ENCODE results near the gene AATK. TPM values are rescaled to one million over a fixed set of nuclear protein-coding genes. Genes with fewer than 3 reads are reported as not detected.

The AATK gene
- total and polyA plus RNA-seq, 2 experiments from 2014 or later = 1.1 to 5.0 TPM

DNA sequence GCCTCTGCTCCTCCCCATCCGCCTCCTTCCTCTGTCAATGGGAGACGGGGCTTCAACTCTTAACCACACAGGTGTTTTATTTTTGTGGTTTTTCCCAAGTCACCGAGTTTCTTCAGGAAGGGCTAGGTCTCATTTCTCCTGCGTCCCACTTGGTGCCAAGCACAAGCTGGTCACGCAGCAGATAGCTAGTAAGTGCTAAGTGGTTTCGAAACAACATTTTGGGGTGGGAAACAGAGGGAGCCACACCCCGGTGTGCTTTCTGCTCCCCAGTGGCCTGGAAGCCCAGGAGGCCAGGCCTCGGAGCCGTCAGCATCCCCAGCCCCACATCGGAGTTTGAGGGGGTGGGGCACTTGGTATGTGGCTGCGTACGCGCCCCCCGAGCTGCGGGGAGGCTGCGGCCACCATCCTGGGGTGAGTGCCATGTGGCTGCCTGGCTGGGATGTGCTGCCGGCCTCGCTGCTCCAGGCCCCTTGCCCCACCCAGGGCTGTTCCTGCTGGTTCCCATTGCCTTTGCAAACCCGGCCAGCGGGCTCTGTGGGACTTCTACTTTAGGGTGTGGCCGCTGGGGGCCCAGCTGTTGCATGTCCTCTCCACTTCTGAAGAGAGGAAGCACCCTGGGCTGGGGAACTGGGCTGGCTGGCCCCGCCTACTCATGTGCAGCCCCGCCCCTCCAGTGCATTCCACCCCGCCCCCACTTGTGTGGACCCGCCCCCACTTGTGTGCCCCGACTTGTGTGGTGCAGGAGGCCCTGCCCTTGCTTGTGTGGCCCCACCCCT lies 75.5 kb downstream of the AATK start:
- no peak overlapping the region for H3K4me3 Mint-ChIP-seq

More for the DNA sequence above, 75.5 kb downstream of the AATK start:
- no peak overlapping the region for H3K27ac Mint-ChIP-seq
- no peaks in the 10 kb centered on the region; the same call in 2 of the 3 replicates for H3K36me3 Mint-ChIP-seq (ENCODE audit: low read depth)
- no peak overlapping the region for H3K4me3 ChIP-seq
- H4K20me1 ChIP-seq (replicated peaks; ENCODE audit: insufficient read depth) = no peaks in the 10 kb centered on the region
- H3K36me3 ChIP-seq (ENCODE audit: insufficient read depth) = no peaks in the 10 kb centered on the region
- DNase-seq (ENCODE audit: low spot score) (peak; percentile 78), ATAC-seq (peak; percentile 72)
- no peaks in the 10 kb centered on the region for H3K27me3 ChIP-seq (ENCODE audit: insufficient read depth)
- TF ChIP-seq ZNF114 (CRISPR knock-in tag; IDR thresholded peaks at IDR 0.05) (no peak), ZNF331 (CRISPR knock-in tag; IDR thresholded peaks at IDR 0.05; ENCODE audit: low read depth) (no peak), NANOG (IDR thresholded peaks at IDR 0.05; ENCODE audit: borderline replicate concordance) (no peak), ZNF462 (CRISPR knock-in tag; IDR thresholded peaks at IDR 0.05) (no peak), EZH2 (IDR thresholded peaks at IDR 0.05; ENCODE audit: low read depth, unreplicated experiment) (no peak), POLR2AphosphoS5 (IDR thresholded peaks at IDR 0.05; ENCODE audit: low read depth) (no peak), CREB1 (CRISPR knock-in tag; IDR thresholded peaks at IDR 0.05; ENCODE audit: low read depth) (no peak), JUNB (IDR thresholded peaks at IDR 0.05; ENCODE audit: unreplicated experiment) (no peak), EZH2phosphoT487 (IDR thresholded peaks at IDR 0.05; ENCODE audit: unreplicated experiment) (no peak), STAT1 (IDR thresholded peaks at IDR 0.05; ENCODE audit: unreplicated experiment) (no peak)
- TF ChIP-seq, protein P1, sequence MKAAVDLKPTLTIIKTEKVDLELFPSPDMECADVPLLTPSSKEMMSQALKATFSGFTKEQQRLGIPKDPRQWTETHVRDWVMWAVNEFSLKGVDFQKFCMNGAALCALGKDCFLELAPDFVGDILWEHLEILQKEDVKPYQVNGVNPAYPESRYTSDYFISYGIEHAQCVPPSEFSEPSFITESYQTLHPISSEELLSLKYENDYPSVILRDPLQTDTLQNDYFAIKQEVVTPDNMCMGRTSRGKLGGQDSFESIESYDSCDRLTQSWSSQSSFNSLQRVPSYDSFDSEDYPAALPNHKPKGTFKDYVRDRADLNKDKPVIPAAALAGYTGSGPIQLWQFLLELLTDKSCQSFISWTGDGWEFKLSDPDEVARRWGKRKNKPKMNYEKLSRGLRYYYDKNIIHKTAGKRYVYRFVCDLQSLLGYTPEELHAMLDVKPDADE (IDR thresholded peaks at IDR 0.05) = no peak
- TF ChIP-seq, protein P2, sequence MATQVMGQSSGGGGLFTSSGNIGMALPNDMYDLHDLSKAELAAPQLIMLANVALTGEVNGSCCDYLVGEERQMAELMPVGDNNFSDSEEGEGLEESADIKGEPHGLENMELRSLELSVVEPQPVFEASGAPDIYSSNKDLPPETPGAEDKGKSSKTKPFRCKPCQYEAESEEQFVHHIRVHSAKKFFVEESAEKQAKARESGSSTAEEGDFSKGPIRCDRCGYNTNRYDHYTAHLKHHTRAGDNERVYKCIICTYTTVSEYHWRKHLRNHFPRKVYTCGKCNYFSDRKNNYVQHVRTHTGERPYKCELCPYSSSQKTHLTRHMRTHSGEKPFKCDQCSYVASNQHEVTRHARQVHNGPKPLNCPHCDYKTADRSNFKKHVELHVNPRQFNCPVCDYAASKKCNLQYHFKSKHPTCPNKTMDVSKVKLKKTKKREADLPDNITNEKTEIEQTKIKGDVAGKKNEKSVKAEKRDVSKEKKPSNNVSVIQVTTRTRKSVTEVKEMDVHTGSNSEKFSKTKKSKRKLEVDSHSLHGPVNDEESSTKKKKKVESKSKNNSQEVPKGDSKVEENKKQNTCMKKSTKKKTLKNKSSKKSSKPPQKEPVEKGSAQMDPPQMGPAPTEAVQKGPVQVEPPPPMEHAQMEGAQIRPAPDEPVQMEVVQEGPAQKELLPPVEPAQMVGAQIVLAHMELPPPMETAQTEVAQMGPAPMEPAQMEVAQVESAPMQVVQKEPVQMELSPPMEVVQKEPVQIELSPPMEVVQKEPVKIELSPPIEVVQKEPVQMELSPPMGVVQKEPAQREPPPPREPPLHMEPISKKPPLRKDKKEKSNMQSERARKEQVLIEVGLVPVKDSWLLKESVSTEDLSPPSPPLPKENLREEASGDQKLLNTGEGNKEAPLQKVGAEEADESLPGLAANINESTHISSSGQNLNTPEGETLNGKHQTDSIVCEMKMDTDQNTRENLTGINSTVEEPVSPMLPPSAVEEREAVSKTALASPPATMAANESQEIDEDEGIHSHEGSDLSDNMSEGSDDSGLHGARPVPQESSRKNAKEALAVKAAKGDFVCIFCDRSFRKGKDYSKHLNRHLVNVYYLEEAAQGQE (IDR thresholded peaks at IDR 0.05; ENCODE audit: unreplicated experiment) = no peak
- TF ChIP-seq, protein P3, sequence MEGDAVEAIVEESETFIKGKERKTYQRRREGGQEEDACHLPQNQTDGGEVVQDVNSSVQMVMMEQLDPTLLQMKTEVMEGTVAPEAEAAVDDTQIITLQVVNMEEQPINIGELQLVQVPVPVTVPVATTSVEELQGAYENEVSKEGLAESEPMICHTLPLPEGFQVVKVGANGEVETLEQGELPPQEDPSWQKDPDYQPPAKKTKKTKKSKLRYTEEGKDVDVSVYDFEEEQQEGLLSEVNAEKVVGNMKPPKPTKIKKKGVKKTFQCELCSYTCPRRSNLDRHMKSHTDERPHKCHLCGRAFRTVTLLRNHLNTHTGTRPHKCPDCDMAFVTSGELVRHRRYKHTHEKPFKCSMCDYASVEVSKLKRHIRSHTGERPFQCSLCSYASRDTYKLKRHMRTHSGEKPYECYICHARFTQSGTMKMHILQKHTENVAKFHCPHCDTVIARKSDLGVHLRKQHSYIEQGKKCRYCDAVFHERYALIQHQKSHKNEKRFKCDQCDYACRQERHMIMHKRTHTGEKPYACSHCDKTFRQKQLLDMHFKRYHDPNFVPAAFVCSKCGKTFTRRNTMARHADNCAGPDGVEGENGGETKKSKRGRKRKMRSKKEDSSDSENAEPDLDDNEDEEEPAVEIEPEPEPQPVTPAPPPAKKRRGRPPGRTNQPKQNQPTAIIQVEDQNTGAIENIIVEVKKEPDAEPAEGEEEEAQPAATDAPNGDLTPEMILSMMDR (conservative IDR thresholded peaks at IDR 0.05; ENCODE audit: low read depth in 2 of 2) = no peak
- no peak overlapping the region for H2AFZ ChIP-seq
- H3K27me3 Mint-ChIP-seq (ENCODE audit: insufficient read depth, low read depth, poor library complexity) = peaks cover 17% of the 10 kb centered on the region
- H3K9me2 ChIP-seq (ENCODE audit: insufficient read depth) = no peaks in the 10 kb centered on the region
- H3K79me2 ChIP-seq (replicated peaks; ENCODE audit: insufficient read depth) = no peaks in the 10 kb centered on the region
- 0 out of 2 replicates have a peak overlapping the region, but pooled peaks have one; percentile 14 for H3K4me2 ChIP-seq
- no peaks in the 10 kb centered on the region for H3K9me3 Mint-ChIP-seq
- peaks cover 21% of the 10 kb centered on the region for H3K4me1 Mint-ChIP-seq
- 0 out of 2 replicates have a peak, but pooled peaks cover 4% of the 10 kb centered on the region for H3F3A ChIP-seq (replicated peaks; ENCODE audit: low read depth)
- H3K27ac ChIP-seq (ENCODE audit: low read depth) = no peak overlapping the region
- H3K4me1 ChIP-seq (ENCODE audit: insufficient read depth) = peaks cover 6% of the 10 kb centered on the region; the same call in 1 of the 2 replicates

Data from GM23338 (cell line).